Memory B cell (primary cell): ENCODE measurements around the gene TRIM74.
"Not testable (repeated sequence)": the region's sequence is repeated elsewhere in the genome, so short reads cannot be mapped to it uniquely, and the experiment has no call there.

Experiments used
- ATAC-seq: fragments of 150-1000 bp; cut with Tn5 transposase; 2 replicates; pipeline ENCODE4 v1.10.0; 2021; ENCODE audit warnings: low read depth, mild to moderate bottlenecking, moderate library complexity
- DNase-seq, 2 donors: peaks; one replicate each; pipeline ENCODE4 v3.0.0; 2022; ENCODE audit warnings: low spot score in 2 of 2
- H3K27ac Mint-ChIP-seq: one replicate; pipeline ENCODE4 v1.8.0; 2022; ENCODE audit warnings: mild to moderate bottlenecking, moderate library complexity, mixed read lengths
- H3K27me3 Mint-ChIP-seq: one replicate; pipeline ENCODE4 v1.8.0; 2022; ENCODE audit warnings: mixed read lengths
- H3K36me3 Mint-ChIP-seq: one replicate; pipeline ENCODE4 v1.8.0; 2022; ENCODE audit warnings: mild to moderate bottlenecking, mixed read lengths
- H3K4me1 Mint-ChIP-seq: one replicate; pipeline ENCODE4 v1.8.0; 2022; ENCODE audit warnings: mixed read lengths
- H3K4me3 Mint-ChIP-seq: one replicate; pipeline ENCODE4 v1.8.0; 2022; ENCODE audit warnings: mild to moderate bottlenecking, moderate library complexity, mixed read lengths
- H3K9me3 Mint-ChIP-seq: one replicate; pipeline ENCODE4 v1.8.0; 2022; ENCODE audit warnings: mixed read lengths

Gene TRIM74

GRCh38 chr7:72945597-72945996 is 23.7 kb downstream of the TRIM74 start:
- not testable (repeated sequence) for H3K27me3 Mint-ChIP-seq

GRCh38 chr7:72944937-72945336 is 24.3 kb downstream of the TRIM74 start:
- not testable (repeated sequence) for H3K27me3 Mint-ChIP-seq, H3K36me3 Mint-ChIP-seq, H3K4me3 Mint-ChIP-seq, H3K27ac Mint-ChIP-seq, H3K9me3 Mint-ChIP-seq, ATAC-seq, H3K4me1 Mint-ChIP-seq, DNase-seq

More at GRCh38 chr7:72945597-72945996, 23.7 kb downstream of the TRIM74 start:
- not testable (repeated sequence) for ATAC-seq, H3K27ac Mint-ChIP-seq, DNase-seq, H3K4me1 Mint-ChIP-seq, H3K36me3 Mint-ChIP-seq, H3K9me3 Mint-ChIP-seq, H3K4me3 Mint-ChIP-seq

GRCh38 chr7:72942956-72943355 is 26.3 kb downstream of the TRIM74 start:
- not testable (repeated sequence) for H3K36me3 Mint-ChIP-seq, ATAC-seq, H3K4me1 Mint-ChIP-seq, H3K9me3 Mint-ChIP-seq, H3K27ac Mint-ChIP-seq, H3K27me3 Mint-ChIP-seq, H3K4me3 Mint-ChIP-seq, DNase-seq

- not testable (repeated sequence) for H3K4me3 Mint-ChIP-seq, H3K9me3 Mint-ChIP-seq, H3K27ac Mint-ChIP-seq, H3K27me3 Mint-ChIP-seq, DNase-seq, ATAC-seq, H3K36me3 Mint-ChIP-seq, H3K4me1 Mint-ChIP-seq
These were observed 27.1 kb downstream of the TRIM74 start for GRCh38 chr7:72942022-72942705.

- not testable (repeated sequence) for H3K27me3 Mint-ChIP-seq, DNase-seq, ATAC-seq, H3K4me3 Mint-ChIP-seq, H3K27ac Mint-ChIP-seq, H3K9me3 Mint-ChIP-seq
- H3K36me3 Mint-ChIP-seq = peaks cover 18% of the 10 kb centered on the region
- H3K4me1 Mint-ChIP-seq = peaks cover 15% of the 10 kb centered on the region
These were observed 41.0 kb downstream of the TRIM74 start for GRCh38 chr7:72928216-72928615.

GRCh38 chr7:72927791-72928190 is 41.5 kb downstream of the TRIM74 start:
- H3K27ac Mint-ChIP-seq, H3K9me3 Mint-ChIP-seq, H3K4me3 Mint-ChIP-seq, DNase-seq, ATAC-seq, H3K27me3 Mint-ChIP-seq: not testable (repeated sequence)
- H3K4me1 Mint-ChIP-seq = peaks cover 17% of the 10 kb centered on the region
- H3K36me3 Mint-ChIP-seq = peaks cover 18% of the 10 kb centered on the region

GRCh38 chr7:72925546-72926120 is 43.6 kb downstream of the TRIM74 start:
- peak; percentile 3 for ATAC-seq
- peaks cover 20% of the 10 kb centered on the region for H3K4me1 Mint-ChIP-seq
- no peaks in the 10 kb centered on the region for H3K27me3 Mint-ChIP-seq
- H3K27ac Mint-ChIP-seq = peak overlapping the region; percentile 99
- H3K4me3 Mint-ChIP-seq = peak overlapping the region; percentile 100
- H3K9me3 Mint-ChIP-seq = no peaks in the 10 kb centered on the region
- DNase-seq = peak in 1 of 2 donors; percentile 11
- peaks cover 15% of the 10 kb centered on the region for H3K36me3 Mint-ChIP-seq

GRCh38 chr7:72924733-72925545 is 44.3 kb downstream of the TRIM74 start, which contains the start of gene POM121:
POM121 (plus strand) TSS chr7:72925095; CDS start chr7:72925122, 27 bp downstream.
- Mint-ChIP-seq H3K27me3 (no peaks in the 10 kb centered on the region), H3K9me3 (no peaks in the 10 kb centered on the region), H3K4me1 (peaks cover 20% of the 10 kb centered on the region), H3K27ac (peak within 1 kb of the TSS; percentile 99), H3K36me3 (peaks cover 11% of the 10 kb centered on the region), H3K4me3 (peak within 1 kb of the TSS; percentile 100)
- DNase-seq (peak; percentile 83 to 88), ATAC-seq (peak; percentile 93)

GRCh38 chr7:72924386-72924732 is 44.9 kb downstream of the TRIM74 start:
- H3K4me3 Mint-ChIP-seq = peak overlapping the region; percentile 100
- peaks cover 20% of the 10 kb centered on the region for H3K4me1 Mint-ChIP-seq
- no peaks in the 10 kb centered on the region for H3K9me3 Mint-ChIP-seq
- H3K27ac Mint-ChIP-seq = peak overlapping the region; percentile 99
- no peaks in the 10 kb centered on the region for H3K27me3 Mint-ChIP-seq
- H3K36me3 Mint-ChIP-seq = peaks cover 9% of the 10 kb centered on the region
- no peak for DNase-seq
- no peak for ATAC-seq

GRCh38 chr7:72919256-72919775 is 50.0 kb downstream of the TRIM74 start:
- Mint-ChIP-seq H3K9me3 (no peaks in the 10 kb centered on the region), H3K4me3 (no peak overlapping the region), H3K36me3 (peaks cover 5% of the 10 kb centered on the region), H3K27ac (no peak overlapping the region), H3K4me1 (peaks cover 11% of the 10 kb centered on the region), H3K27me3 (no peaks in the 10 kb centered on the region)
- ATAC-seq (no peak), DNase-seq (no peak)

- ATAC-seq (peak; percentile 88), DNase-seq (peak; percentile 23 to 31)
- not testable (repeated sequence) for H3K27ac Mint-ChIP-seq, H3K4me1 Mint-ChIP-seq, H3K27me3 Mint-ChIP-seq, H3K4me3 Mint-ChIP-seq, H3K9me3 Mint-ChIP-seq
- H3K36me3 Mint-ChIP-seq = peaks cover 17% of the 10 kb centered on the region
These were observed 54.3 kb downstream of the TRIM74 start for GRCh38 chr7:72914756-72915525.

GRCh38 chr7:72913750-72914149 is 55.5 kb downstream of the TRIM74 start:
- H3K27me3 Mint-ChIP-seq, H3K4me1 Mint-ChIP-seq, H3K4me3 Mint-ChIP-seq, DNase-seq, ATAC-seq, H3K9me3 Mint-ChIP-seq: not testable (repeated sequence)
- peak overlapping the region; percentile 56 for H3K27ac Mint-ChIP-seq
- peaks cover 18% of the 10 kb centered on the region for H3K36me3 Mint-ChIP-seq

GRCh38 chr7:72911395-72911794 is 57.9 kb downstream of the TRIM74 start:
- DNase-seq, H3K9me3 Mint-ChIP-seq, H3K4me3 Mint-ChIP-seq, H3K27me3 Mint-ChIP-seq: not testable (repeated sequence)
- peaks cover 20% of the 10 kb centered on the region for H3K36me3 Mint-ChIP-seq
- ATAC-seq = peak; percentile 66
- peak overlapping the region; percentile 65 for H3K27ac Mint-ChIP-seq
- H3K4me1 Mint-ChIP-seq = peaks cover 11% of the 10 kb centered on the region
